IPS DF 4.7 (cell line): ENCODE measurements around the gene KCNQ1.

Source experiments
- DNase-seq: peaks from one replicate; pipeline ENCODE4 v3.0.0-alpha.2; 2013; ENCODE audit warnings: low spot score; ENCODE audit errors: extremely low read depth

Gene KCNQ1

GRCh38 chr11:2523821-2524391 lies 79.1 kb downstream of the KCNQ1 start:
- DNase-seq: no peak

- no peak for DNase-seq
Measured at GRCh38 chr11:2524446-2525165, 79.8 kb downstream of the KCNQ1 start.

- no peak for DNase-seq
Measured at GRCh38 chr11:2525166-2525861, 80.5 kb downstream of the KCNQ1 start.

GRCh38 chr11:2525941-2526807 lies 81.4 kb downstream of the KCNQ1 start:
- no peak for DNase-seq

GRCh38 chr11:2526808-2527381 lies 82.1 kb downstream of the KCNQ1 start:
- DNase-seq: no peak

- no peak for DNase-seq
Measured at GRCh38 chr11:2527621-2528291, 82.9 kb downstream of the KCNQ1 start.

- no peak for DNase-seq
Measured at GRCh38 chr11:2528301-2529050, 83.7 kb downstream of the KCNQ1 start.

GRCh38 chr11:2529173-2529572 lies 84.4 kb downstream of the KCNQ1 start:
- DNase-seq: no peak

GRCh38 chr11:2529636-2530035 lies 84.8 kb downstream of the KCNQ1 start:
- DNase-seq: no peak

- no peak for DNase-seq
Measured at GRCh38 chr11:2530131-2530854, 85.5 kb downstream of the KCNQ1 start.

GRCh38 chr11:2530855-2531200 lies 86.0 kb downstream of the KCNQ1 start:
- DNase-seq: no peak

GRCh38 chr11:2531277-2531986 lies 86.6 kb downstream of the KCNQ1 start:
- no peak for DNase-seq

GRCh38 chr11:2531987-2532703 lies 87.3 kb downstream of the KCNQ1 start:
- DNase-seq: no peak

- DNase-seq: peak; percentile 90
Measured at GRCh38 chr11:2532704-2533586, 88.1 kb downstream of the KCNQ1 start.

- DNase-seq: no peak
Measured at GRCh38 chr11:2533587-2534133, 88.9 kb downstream of the KCNQ1 start.

- DNase-seq: no peak
Measured at GRCh38 chr11:2534134-2534956, 89.5 kb downstream of the KCNQ1 start.
